PC-3 (cell line): ENCODE measurements around the gene NTN1. TPM values are rescaled to one million over a fixed set of nuclear protein-coding genes. Genes with fewer than 3 reads are reported as not detected.

Experiments
- ATAC-seq: fragments of 200-7000 bp; cut with Tn5 transposase; 2 replicates; pipeline ENCODE4 v1.9.1; 2020; ENCODE audit warnings: mild to moderate bottlenecking, moderate library complexity
- BruUV-seq: library from RNA; stranded (reverse); fragments of 400-500 nt; replicated peaks from 2 replicates; lab custom pipeline; 2021; lab: Mats Ljungman, UMichigan
- CTCF ChIA-PET: fragments of 300-600 bp; sonication (Branson Sonifier 250); formaldehyde crosslinking; loops from one replicate; lab custom pipeline; 2022; ENCODE audit warnings: antibody characterized with exemption; lab: Charles Lee
- POLR2A ChIA-PET: fragments of 300-600 bp; sonication (Branson Sonifier 250); formaldehyde crosslinking; loops from one replicate; lab custom pipeline; 2022; ENCODE audit warnings: antibody characterized with exemption; ENCODE audit not compliant: unreplicated experiment; lab: Charles Lee
- DNase-seq: peaks from one replicate; pipeline ENCODE4 v3.0.0-alpha.2; 2015
- H2AFZ ChIP-seq: fragments of 300-600 bp; sonication (generic); 2 replicates; pipeline ENCODE4 v1.6.0; 2016; ENCODE audit warnings: antibody characterized with exemption, low read length
- H3F3A ChIP-seq: fragments of 300-600 bp; sonication (generic); one replicate; pipeline ENCODE4 v1.6.0; 2017; ENCODE audit warnings: antibody characterized with exemption, low read length, control low read depth, mild to moderate bottlenecking; ENCODE audit not compliant: unreplicated experiment
- H3K27ac ChIP-seq: fragments of 300-600 bp; sonication (generic); 2 replicates; pipeline ENCODE4 v1.5.1; 2016; ENCODE audit warnings: mild to moderate bottlenecking, low read length
- H3K27me3 ChIP-seq: fragments of 300-600 bp; sonication (generic); 2 replicates; pipeline ENCODE4 v1.6.1; 2016; ENCODE audit warnings: low read length, mixed read lengths
- H3K36me3 ChIP-seq: fragments of 300-600 bp; sonication (generic); 2 replicates; pipeline ENCODE4 v1.6.1; 2016; ENCODE audit warnings: low read depth, mixed run types, low read length, mixed read lengths
- H3K4me1 ChIP-seq: fragments of 300-600 bp; sonication (generic); 2 replicates; pipeline ENCODE4 v1.5.1; 2016; ENCODE audit warnings: low read length; ENCODE audit not compliant: insufficient read depth
- H3K4me2 ChIP-seq: fragments of 300-600 bp; sonication (generic); 2 replicates; pipeline ENCODE4 v1.6.0; 2016; ENCODE audit warnings: low read length
- H3K4me3 ChIP-seq: fragments of 300-600 bp; sonication (generic); 2 replicates; pipeline ENCODE4 v1.5.1; 2016; ENCODE audit warnings: mild to moderate bottlenecking, low read length, mixed read lengths
- H3K79me2 ChIP-seq: fragments of 300-600 bp; sonication (generic); 2 replicates; pipeline ENCODE4 v1.6.1; 2017; ENCODE audit warnings: low read length, mixed read lengths
- H3K9ac ChIP-seq: fragments of 300-600 bp; sonication (generic); 2 replicates; pipeline ENCODE4 v1.6.0; 2016; ENCODE audit warnings: mild to moderate bottlenecking, low read length
- H3K9me2 ChIP-seq: fragments of 300-600 bp; sonication (generic); replicated peaks from 2 replicates; pipeline ENCODE4 v1.6.1; 2016; ENCODE audit warnings: mixed run types, low read length, mixed read lengths
- H3K9me3 ChIP-seq: fragments of 300-600 bp; sonication (generic); 2 replicates; pipeline ENCODE4 v1.6.1; 2016; ENCODE audit warnings: low read length, mixed read lengths
- H4K20me1 ChIP-seq: fragments of 300-600 bp; sonication (generic); 2 replicates; pipeline ENCODE4 v1.6.1; 2016; ENCODE audit warnings: low read length, mixed read lengths
- CTCF ChIP-seq: fragments of 300-600 bp; sonication (generic); conservative IDR thresholded peaks from 2 replicates; pipeline ENCODE4 v1.5.1; 2017; ENCODE audit warnings: antibody characterized with exemption, low read depth, mild to moderate bottlenecking, low read length
- EZH2 ChIP-seq: fragments of 300-600 bp; sonication (generic); IDR thresholded peaks from one replicate; pipeline ENCODE4 v1.6.1; 2017; ENCODE audit warnings: antibody characterized with exemption, mild to moderate bottlenecking, low read length; ENCODE audit not compliant: unreplicated experiment
- EZH2phosphoT487 ChIP-seq: fragments of 300-600 bp; sonication (generic); IDR thresholded peaks from 2 replicates; pipeline ENCODE4 v1.6.1; 2018; ENCODE audit warnings: mild to moderate bottlenecking, antibody characterized with exemption, low read length, borderline replicate concordance
- intact Hi-C: fragments of 100-400 bp; cut with micrococcal nuclease; formaldehyde crosslinking; loops from 2 replicates; pipeline ENCODE4 v1.9.0; 2023
- total RNA-seq: library from RNA; depleted of rRNA; stranded (reverse); fragments of >200 nt; gene quantifications from 2 replicates; pipeline ENCODE4 v1.2.3, GENCODE V29; 2014

NTN1 gene
- total RNA-seq, 1 experiment from 2014 or later, result 0.22 TPM

- H3K9me2 ChIP-seq, result no peaks in the 10 kb centered on the region
- H3K79me2 ChIP-seq, result no peaks in the 10 kb centered on the region
- H3K4me1 ChIP-seq, result no peaks in the 10 kb centered on the region
- BruUV-seq, result no TSS peak
- no peaks in the 10 kb centered on the region for H3K27me3 ChIP-seq
- intact Hi-C loops, result loop anchor here (2.0 kb wide), 1 partner anchor 531 kb away; no protein-coding TSS in a partner anchor
- no peaks in the 10 kb centered on the region for H3F3A ChIP-seq
- H3K4me3 ChIP-seq, result no peak overlapping the region
- H4K20me1 ChIP-seq, result no peaks in the 10 kb centered on the region
- H3K4me2 ChIP-seq, result no peak overlapping the region
- ATAC-seq (peak; percentile 38; the same call in 1 of the 2 replicates), DNase-seq (peak; percentile 63)
- H3K9me3 ChIP-seq, result no peaks in the 10 kb centered on the region
- H3K27ac ChIP-seq, result no peak overlapping the region
- H2AFZ ChIP-seq, result no peak overlapping the region
- H3K36me3 ChIP-seq, result no peaks in the 10 kb centered on the region
- no peak overlapping the region for H3K9ac ChIP-seq
- ChIA-PET POLR2A (no interaction called here), CTCF (no interaction called here)
- peak; percentile 72 for TF ChIP-seq CTCF
- TF ChIP-seq EZH2, result no peak
- TF ChIP-seq EZH2phosphoT487, result no peak
These were observed 29.6 kb upstream of the NTN1 start for GRCh38 chr17:8991514-8992285.

GRCh38 chr17:8994319-8994718 is 27.0 kb upstream of the NTN1 start:
- no peaks in the 10 kb centered on the region for H3K9me2 ChIP-seq
- intact Hi-C loops, result no loop called here
- no peak for ATAC-seq
- H3K27me3 ChIP-seq, result no peaks in the 10 kb centered on the region
- H4K20me1 ChIP-seq, result no peaks in the 10 kb centered on the region
- no TSS peak for BruUV-seq
- H3K9ac ChIP-seq, result no peak overlapping the region
- no peak overlapping the region for H2AFZ ChIP-seq
- H3K4me1 ChIP-seq, result no peaks in the 10 kb centered on the region
- peak; percentile 38 for DNase-seq
- ChIA-PET POLR2A (no interaction called here), CTCF (no interaction called here)
- H3K9me3 ChIP-seq, result no peaks in the 10 kb centered on the region
- TF ChIP-seq CTCF, result peak; percentile 51
- TF ChIP-seq EZH2phosphoT487, result no peak
- no peaks in the 10 kb centered on the region; the same call in 1 of the 2 replicates for H3K36me3 ChIP-seq
- H3K4me2 ChIP-seq, result no peak overlapping the region
- H3F3A ChIP-seq, result no peaks in the 10 kb centered on the region
- no peaks in the 10 kb centered on the region for H3K79me2 ChIP-seq
- H3K27ac ChIP-seq, result no peak overlapping the region
- H3K4me3 ChIP-seq, result no peak overlapping the region

- no peak overlapping the region for H3K4me3 ChIP-seq
- no peak overlapping the region for H3K27ac ChIP-seq
- TF ChIP-seq CTCF, result no peak
- no peak for TF ChIP-seq EZH2
- no peak for TF ChIP-seq EZH2phosphoT487
- H3K36me3 ChIP-seq, result no peaks in the 10 kb centered on the region; the same call in 1 of the 2 replicates
- H3K79me2 ChIP-seq, result no peaks in the 10 kb centered on the region
- no peaks in the 10 kb centered on the region for H4K20me1 ChIP-seq
- no peaks in the 10 kb centered on the region for H3K4me1 ChIP-seq
- CTCF ChIA-PET, result no interaction called here
- BruUV-seq, result no TSS peak
- POLR2A ChIA-PET, result no interaction called here
- H2AFZ ChIP-seq, result no peak overlapping the region
- no peak overlapping the region for H3K9ac ChIP-seq
- ATAC-seq (no peak), DNase-seq (no peak)
- H3F3A ChIP-seq, result no peaks in the 10 kb centered on the region
- intact Hi-C loops, result no loop called here
- H3K9me2 ChIP-seq, result no peaks in the 10 kb centered on the region
- no peaks in the 10 kb centered on the region for H3K27me3 ChIP-seq
- no peaks in the 10 kb centered on the region for H3K9me3 ChIP-seq
- no peak overlapping the region for H3K4me2 ChIP-seq
These were observed 25.6 kb upstream of the NTN1 start for GRCh38 chr17:8995711-8996110.
